ENCODE data around the gene SMG6. TPM values are rescaled to one million over a fixed set of nuclear protein-coding genes. Genes with fewer than 3 reads are reported as not detected.

SMG6 gene
- total and polyA plus RNA-seq, 7 donors: 11.1 to 38.8 (median 22.9) TPM

GRCh38 chr17:2247005-2247404 lies 56.6 kb downstream of the SMG6 start:
- Histone ChIP-seq H3K4me3 (no peak overlapping the region), H3K36me3 (peaks cover 0 to 23% (median 2%) of the 10 kb centered on the region in 4 donors), H3K4me1 (peaks cover 0 to 16% (median 10%) of the 10 kb centered on the region in 4 donors), H3K9me3 (no peaks in the 10 kb centered on the region), H3K27ac (no peak overlapping the region), H3K27me3 (no peaks in the 10 kb centered on the region)
- WGBS, 2 donors: 90 to 97% methylated on average over 4 of the region's 4 CpGs
- no peak for TF ChIP-seq CTCF (IDR thresholded peaks at IDR 0.05)
- no peak for TF ChIP-seq EP300 (IDR thresholded peaks at IDR 0.05)
- intact Hi-C loops (cut with DNase I): loop anchor here (5.0 kb wide), 1 partner anchor 35 kb away; no protein-coding TSS in a partner anchor
- DNase-seq: no peak

- TF ChIP-seq CTCF (IDR thresholded peaks at IDR 0.05) (peak; percentile 96 to 98 (median 97)), EP300 (IDR thresholded peaks at IDR 0.05) (no peak), POLR2AphosphoS5 (IDR thresholded peaks at IDR 0.05) (peak; percentile 41 to 71 (median 64)), POLR2A (IDR thresholded peaks at IDR 0.05) (no peak)
- 30 to 34% methylated on average over 7 of the region's 7 CpGs for WGBS, 2 donors
- H3K4me3 ChIP-seq: no peak overlapping the region
- peaks cover 0 to 16% (median 2%) of the 10 kb centered on the region in 4 donors for H3K36me3 ChIP-seq
- H3K27ac ChIP-seq: peak overlapping the region; percentile 63 to 75 (median 68)
- H3K27me3 ChIP-seq: no peaks in the 10 kb centered on the region
- H3K4me1 ChIP-seq: peaks cover 0 to 17% (median 16%) of the 10 kb centered on the region in 4 donors
- intact Hi-C loops (cut with DNase I): loop anchor here (1.0 to 5.0 kb wide), 3 partner anchors 37 to 191 kb away; no protein-coding TSS in a partner anchor
- peak; percentile 94 for DNase-seq
- no peaks in the 10 kb centered on the region for H3K9me3 ChIP-seq
Observed at GRCh38 chr17:2244545-2245525, 58.8 kb downstream of the SMG6 start.

- H3K27ac ChIP-seq: peak overlapping the region; percentile 63 to 75 (median 68)
- TF ChIP-seq POLR2A (IDR thresholded peaks at IDR 0.05) (no peak), POLR2AphosphoS5 (IDR thresholded peaks at IDR 0.05) (no peak), EP300 (IDR thresholded peaks at IDR 0.05) (no peak), CTCF (IDR thresholded peaks at IDR 0.05) (no peak)
- 92 to 93% methylated on average over 5 of the region's 5 CpGs for WGBS, 2 donors
- H3K36me3 ChIP-seq: peaks cover 0 to 7% (median 2%) of the 10 kb centered on the region in 4 donors
- no peak overlapping the region for H3K4me3 ChIP-seq
- H3K27me3 ChIP-seq: no peaks in the 10 kb centered on the region
- intact Hi-C loops (cut with DNase I): loop anchor here (1.0 kb wide), 2 partner anchors 149 to 190 kb away; no protein-coding TSS in a partner anchor
- H3K4me1 ChIP-seq: peaks cover 0 to 26% (median 21%) of the 10 kb centered on the region in 4 donors
- DNase-seq: no peak
- H3K9me3 ChIP-seq: no peaks in the 10 kb centered on the region
Observed at GRCh38 chr17:2243953-2244352, 59.6 kb downstream of the SMG6 start.

- no peaks in the 10 kb centered on the region for H3K27me3 ChIP-seq
- intact Hi-C loops (cut with DNase I): no loop called here
- no peaks in the 10 kb centered on the region for H3K9me3 ChIP-seq
- peaks cover 0 to 7% (median 2%) of the 10 kb centered on the region in 4 donors for H3K36me3 ChIP-seq
- WGBS, 2 donors: 86 to 89% methylated on average over 5 of the region's 5 CpGs
- no peak for DNase-seq
- H3K27ac ChIP-seq: peak overlapping the region in 3 of 4 donors; percentile 73 to 81 (median 76)
- no peak overlapping the region for H3K4me3 ChIP-seq
- peak in 1 of 4 donors; percentile 12 for TF ChIP-seq POLR2AphosphoS5 (IDR thresholded peaks at IDR 0.05)
- TF ChIP-seq POLR2A (IDR thresholded peaks at IDR 0.05): no peak
- no peak for TF ChIP-seq EP300 (IDR thresholded peaks at IDR 0.05)
- H3K4me1 ChIP-seq: peaks cover 0 to 47% (median 42%) of the 10 kb centered on the region in 4 donors
Observed at GRCh38 chr17:2241823-2242222, 61.8 kb downstream of the SMG6 start.

GRCh38 chr17:2240541-2240940 lies 63.0 kb downstream of the SMG6 start:
- Histone ChIP-seq H3K27me3 (no peaks in the 10 kb centered on the region), H3K4me3 (no peak overlapping the region), H3K36me3 (peaks cover 0 to 7% (median 2%) of the 10 kb centered on the region in 4 donors), H3K27ac (peak overlapping the region; percentile 69 to 81 (median 74)), H3K4me1 (peaks cover 0 to 55% (median 44%) of the 10 kb centered on the region in 4 donors), H3K9me3 (no peaks in the 10 kb centered on the region)
- intact Hi-C loops (cut with DNase I): no loop called here
- TF ChIP-seq POLR2A (IDR thresholded peaks at IDR 0.05) (no peak), EP300 (IDR thresholded peaks at IDR 0.05) (no peak), POLR2AphosphoS5 (IDR thresholded peaks at IDR 0.05) (no peak)
- DNase-seq: no peak
- WGBS, 2 donors: 85 to 87% methylated on average over 13 of the region's 13 CpGs

All from sigmoid colon (tissue), 7 donors.